GM12878 (cell line): ENCODE results near the gene GCK. TPM values are rescaled to one million over a fixed set of nuclear protein-coding genes. Genes with fewer than 3 reads are reported as not detected.

ENCODE experiments used
- ATAC-seq: fragments of 200-7000 bp; cut with Tn5 transposase; 3 replicates; pipeline ENCODE4 v1.9.1; 2020; ENCODE audit warnings: mild to moderate bottlenecking, moderate library complexity
- BruUV-seq: library from RNA; stranded (reverse); fragments of 400-500 nt; replicated peaks from 2 replicates; lab custom pipeline; 2021; lab: Mats Ljungman, UMichigan
- CTCF ChIA-PET: fragments of 300-600 bp; sonication (Branson Sonifier 250); formaldehyde crosslinking; extraction: SDS; loops from one replicate; lab custom pipeline; 2021; ENCODE audit warnings: inconsistent platforms; lab: Yijun Ruan, JAX
- POLR2A ChIA-PET: fragments of 350-600 bp; formaldehyde crosslinking; extraction: SDS; loops from one replicate; lab custom pipeline; 2021; ENCODE audit warnings: inconsistent platforms; lab: Charles Lee
- RAD21 ChIA-PET: fragments of 300-600 bp; sonication (Branson Sonifier 250); formaldehyde crosslinking; loops from one replicate; lab custom pipeline; 2023; ENCODE audit warnings: antibody characterized with exemption; ENCODE audit not compliant: unreplicated experiment; lab: Charles Lee
- SMC1A ChIA-PET: fragments of 300-600 bp; sonication (Branson Sonifier 250); formaldehyde crosslinking; loops from one replicate; lab custom pipeline; 2023; ENCODE audit not compliant: unreplicated experiment, uncharacterized antibody; lab: Charles Lee
- DNase-seq: peaks from one replicate; pipeline ENCODE4 v3.0.0-alpha.2; 2011; ENCODE audit warnings: low read depth, low spot score
- FAIRE-seq: peaks from 3 replicates; lab custom pipeline; 2011; peaks lifted over from hg19 to GRCh38; lab: Jason Lieb, UNC
- H2AFZ ChIP-seq: 2 replicates; pipeline ENCODE4 v1.6.0; 2011; ENCODE audit warnings: low read depth, low read length, control low read depth; ENCODE audit not compliant: control insufficient read depth
- H3K27ac ChIP-seq: 2 replicates; pipeline ENCODE4 v1.5.1; 2011; ENCODE audit warnings: control low read depth; ENCODE audit not compliant: control insufficient read depth, insufficient read depth
- H3K27me3 ChIP-seq, 2 experiments: replicated peaks in 1 of 2; 2 replicates each; pipeline versions ENCODE4 v1.6.0 to v1.6.1; 2011; ENCODE audit warnings: low read length in 1 of 2; ENCODE audit not compliant: control insufficient read depth in 2 of 2, insufficient read depth in 2 of 2
- H3K36me3 ChIP-seq, 2 experiments: 2 replicates each; pipeline ENCODE4 v1.5.1; 2011; ENCODE audit warnings: low read length in 1 of 2; ENCODE audit not compliant: control insufficient read depth in 2 of 2, insufficient read depth in 2 of 2
- H3K4me1 ChIP-seq: 2 replicates; pipeline ENCODE4 v1.6.1; 2011; ENCODE audit warnings: mild to moderate bottlenecking, low read length, moderate library complexity, mixed read lengths; ENCODE audit not compliant: control insufficient read depth, insufficient read depth
- H3K4me2 ChIP-seq: 2 replicates; pipeline ENCODE4 v1.6.0; 2011; ENCODE audit warnings: control low read depth; ENCODE audit not compliant: control insufficient read depth, insufficient read depth
- H3K4me3 ChIP-seq: fragments of 200-600 bp; sonication (generic); 2 replicates; pipeline ENCODE4 v1.5.1; 2016
- H3K79me2 ChIP-seq: 2 replicates; pipeline ENCODE4 v1.6.0; 2011; ENCODE audit warnings: low read length; ENCODE audit not compliant: control insufficient read depth, insufficient read depth
- H3K9ac ChIP-seq: 2 replicates; pipeline ENCODE4 v1.8.0; 2011; ENCODE audit warnings: low read length, control low read depth, mixed read lengths; ENCODE audit not compliant: control insufficient read depth, insufficient read depth
- H3K9me3 ChIP-seq: replicated peaks from 3 replicates; pipeline ENCODE4 v1.5.1; 2011; ENCODE audit warnings: mild to moderate bottlenecking, low read length; ENCODE audit not compliant: control insufficient read depth, insufficient read depth
- H4K20me1 ChIP-seq: 2 replicates; pipeline ENCODE4 v1.6.0; 2011; ENCODE audit not compliant: control insufficient read depth, insufficient read depth
- ASH2L ChIP-seq: fragments of 300-600, 200-600 bp; sonication (generic); IDR thresholded peaks from 2 replicates; pipeline ENCODE4 v1.6.1; 2017; ENCODE audit warnings: low read depth, mild to moderate bottlenecking, borderline replicate concordance
- BHLHE40 ChIP-seq, 2 experiments: fragments of 450-650 bp in 1 of 2; IDR thresholded peaks; 2 replicates each; pipeline ENCODE4 v1.6.1; 2011 to 2017; ENCODE audit warnings: low read depth in 2 of 2, borderline replicate concordance in 1 of 2, improper control_type of control experiment in 1 of 2, low read length in 1 of 2, mild to moderate bottlenecking in 1 of 2
- FOXM1 ChIP-seq: IDR thresholded peaks from 2 replicates; pipeline ENCODE4 v1.6.1; 2012; ENCODE audit warnings: low read depth, mild to moderate bottlenecking, inconsistent platforms, low read length, moderate library complexity
- JUND ChIP-seq: IDR thresholded peaks from 2 replicates; pipeline ENCODE4 v1.6.1; 2012; ENCODE audit warnings: low read depth, mild to moderate bottlenecking, low read length, improper control_type of control experiment, moderate library complexity
- KDM1A ChIP-seq: fragments of 200-600 bp; sonication (generic); IDR thresholded peaks from 2 replicates; pipeline ENCODE4 v1.6.1; 2016; ENCODE audit warnings: borderline replicate concordance
- NFYB ChIP-seq: IDR thresholded peaks from 2 replicates; pipeline ENCODE4 v1.6.1; 2011; ENCODE audit warnings: low read depth, mild to moderate bottlenecking, low read length, improper control_type of control experiment, moderate library complexity; ENCODE audit not compliant: insufficient read depth
- POLR2AphosphoS5 ChIP-seq: IDR thresholded peaks from 2 replicates; pipeline ENCODE4 v1.6.1; 2011; ENCODE audit warnings: mild to moderate bottlenecking, low read length, inconsistent platforms
- SIX5 ChIP-seq: IDR thresholded peaks from 2 replicates; pipeline ENCODE4 v1.6.1; 2011; ENCODE audit warnings: mild to moderate bottlenecking, low read depth, low read length, moderate library complexity; ENCODE audit not compliant: severe bottlenecking
- STAT3 ChIP-seq: IDR thresholded peaks from 2 replicates; pipeline ENCODE4 v1.6.1; 2011; ENCODE audit warnings: low read depth, low read length, improper control_type of control experiment
- SUZ12 ChIP-seq: fragments of 200-600 bp; sonication (generic); IDR thresholded peaks from one replicate; pipeline ENCODE4 v1.6.1; 2018; ENCODE audit warnings: antibody characterized with exemption, mild to moderate bottlenecking; ENCODE audit not compliant: unreplicated experiment
- TAF1 ChIP-seq: IDR thresholded peaks from 2 replicates; pipeline ENCODE4 v1.6.1; 2011; ENCODE audit warnings: mild to moderate bottlenecking, low read depth, low read length, borderline replicate concordance
- ZNF274 ChIP-seq: IDR thresholded peaks from one replicate; pipeline ENCODE4 v1.8.0; 2011; ENCODE audit not compliant: insufficient read length, insufficient read depth
- WGBS: methylation state at CpG from one replicate; pipeline ENCODE4 v1.1.6; 2016; ENCODE audit warnings: low lambda C conversion rate; ENCODE audit not compliant: insufficient replicate concordance, insufficient coverage; ENCODE audit errors: missing lambda C conversion rate; 5-methylcytosine and 5-hydroxymethylcytosine counted together
- in situ Hi-C: fragments of 300-500 bp; cut with MboI; formaldehyde crosslinking; loops from 9 replicates; pipeline ENCODE4 v1.14.3; 2018; ENCODE audit warnings: mixed read lengths
- intact Hi-C: fragments of 100-400 bp; cut with micrococcal nuclease; formaldehyde crosslinking; loops from one replicate; pipeline ENCODE4 v1.14.2; 2022; ENCODE audit not compliant: unreplicated experiment
- polyA plus RNA-seq, 11 experiments: library from polyadenylated mRNA; depleted of rRNA in 4 of 11; unstranded in 6 of 11; stranded (reverse) in 5 of 11; fragments of >200 nt; fragmentation: Nextera tagmentation in 4 of 11; fragmentation: Illumina TruSeq in 1 of 11; extraction: Ambion mirVana in 4 of 11; extraction: Trizol in 1 of 11; gene quantifications; 1 replicate in 1 of 11; 2 replicates in 10 of 11; pipeline versions ENCODE4 v1.2.1 to v1.2.3, GENCODE V29; 2011 to 2016; ENCODE audit warnings: inconsistent platforms in 2 of 11, missing spikeins in 2 of 11, low read depth in 1 of 11
- total RNA-seq, 4 experiments: library from RNA; depleted of rRNA in 3 of 4; stranded (reverse); fragments of >200 nt in 3 of 4; fragmentation: Illumina TruSeq in 1 of 4; extraction: Trizol in 1 of 4; gene quantifications; 2 replicates each; pipeline versions ENCODE4 v1.2.1 to v1.2.3, GENCODE V29; 2013 to 2021
- TF ChIP-seq, protein P1 (sequence below): fragments of 150-350 bp; IDR thresholded peaks from 2 replicates; pipeline ENCODE4 v1.6.1; 2014; ENCODE audit warnings: mild to moderate bottlenecking, low read depth, low read length
- TF ChIP-seq, protein P2 (sequence below): IDR thresholded peaks from 2 replicates; pipeline ENCODE4 v1.6.1; 2012; ENCODE audit warnings: low read depth, low read length, improper control_type of control experiment
- TF ChIP-seq, protein P3 (sequence below): fragments of 450-650 bp; IDR thresholded peaks from 2 replicates; pipeline ENCODE4 v1.6.1; 2017; ENCODE audit warnings: low read depth, mild to moderate bottlenecking, moderate library complexity
- TF ChIP-seq, protein P4 (sequence below): IDR thresholded peaks from 2 replicates; pipeline ENCODE4 v1.6.1; 2012; ENCODE audit warnings: low read depth, low read length, improper control_type of control experiment

Gene GCK
- total and polyA plus RNA-seq, 10 of the 15 experiments (the other 5 are each of a cell fraction or from before 2014, with no cell fraction given) = 0.06 to 0.16 TPM; not detected in 8

DNA sequence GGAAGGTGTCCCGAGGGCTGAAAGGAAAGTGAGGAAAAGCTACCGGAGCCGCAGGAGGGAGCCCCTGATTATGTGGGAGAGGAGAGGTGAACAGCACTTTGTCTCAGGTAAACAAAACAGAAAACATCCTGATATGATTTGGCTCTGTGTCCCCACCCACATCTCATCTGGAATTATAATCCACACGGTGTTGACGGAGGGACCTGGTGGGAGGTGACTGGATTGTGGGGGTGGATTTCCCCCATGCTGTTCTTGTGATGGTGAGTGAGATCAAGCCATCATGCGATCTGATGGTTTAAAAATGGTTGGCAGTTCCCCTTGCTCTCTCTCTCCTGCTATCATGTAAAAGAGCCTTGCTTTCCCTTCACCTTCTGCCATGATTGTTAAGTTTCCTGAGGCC is 68.8 kb downstream of the GCK start:
- H3K9me3 ChIP-seq = no peaks in the 10 kb centered on the region
- no peaks in the 10 kb centered on the region for H3K27me3 ChIP-seq
- no peak for FAIRE-seq
- H3K36me3 ChIP-seq = peaks cover 8 to 11% of the 10 kb centered on the region in 2 experiments; a peak in 3 of 4 replicates
- intact Hi-C loops = no loop called here
- no peak overlapping the region for H3K27ac ChIP-seq
- peaks cover 6% of the 10 kb centered on the region for H3K4me1 ChIP-seq
- no peak for ATAC-seq
- ChIA-PET CTCF (interaction anchor here (0.5 kb wide), 1 partner anchor 474 kb away, joined by 3 read pairs; no protein-coding TSS in a partner anchor), SMC1A (interaction anchor here (0.8 kb wide), 1 partner anchor 82 kb away, joined by 3 read pairs; no protein-coding TSS in a partner anchor), POLR2A (no interaction called here), RAD21 (no interaction called here)
- H4K20me1 ChIP-seq = no peaks in the 10 kb centered on the region
- in situ Hi-C loops = no loop called here
- H3K4me2 ChIP-seq = peak overlapping the region; percentile 30; the same call in 1 of the 2 replicates
- BruUV-seq = no TSS peak
- no peak for DNase-seq
- H3K9ac ChIP-seq = no peak overlapping the region
- H3K79me2 ChIP-seq = peaks cover 16% of the 10 kb centered on the region
- H2AFZ ChIP-seq = no peak overlapping the region
- H3K4me3 ChIP-seq = no peak overlapping the region
- 88% methylated on average over 6 of the region's 6 CpGs for WGBS
- TF ChIP-seq SUZ12 (no peak), FOXM1 (no peak), JUND (no peak), KDM1A (no peak), STAT3 (no peak), SIX5 (no peak), TAF1 (no peak), ASH2L (no peak), BHLHE40 (IDR thresholded peaks at IDR 0.05; ENCODE audit: borderline replicate concordance in 1 of 2, low read depth in 2 of 2, low read length in 1 of 2) (no peak), ZNF274 (no peak), NFYB (no peak), POLR2AphosphoS5 (no peak)
- TF ChIP-seq, protein P1, sequence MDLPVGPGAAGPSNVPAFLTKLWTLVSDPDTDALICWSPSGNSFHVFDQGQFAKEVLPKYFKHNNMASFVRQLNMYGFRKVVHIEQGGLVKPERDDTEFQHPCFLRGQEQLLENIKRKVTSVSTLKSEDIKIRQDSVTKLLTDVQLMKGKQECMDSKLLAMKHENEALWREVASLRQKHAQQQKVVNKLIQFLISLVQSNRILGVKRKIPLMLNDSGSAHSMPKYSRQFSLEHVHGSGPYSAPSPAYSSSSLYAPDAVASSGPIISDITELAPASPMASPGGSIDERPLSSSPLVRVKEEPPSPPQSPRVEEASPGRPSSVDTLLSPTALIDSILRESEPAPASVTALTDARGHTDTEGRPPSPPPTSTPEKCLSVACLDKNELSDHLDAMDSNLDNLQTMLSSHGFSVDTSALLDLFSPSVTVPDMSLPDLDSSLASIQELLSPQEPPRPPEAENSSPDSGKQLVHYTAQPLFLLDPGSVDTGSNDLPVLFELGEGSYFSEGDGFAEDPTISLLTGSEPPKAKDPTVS = no peak
- TF ChIP-seq, protein P2, sequence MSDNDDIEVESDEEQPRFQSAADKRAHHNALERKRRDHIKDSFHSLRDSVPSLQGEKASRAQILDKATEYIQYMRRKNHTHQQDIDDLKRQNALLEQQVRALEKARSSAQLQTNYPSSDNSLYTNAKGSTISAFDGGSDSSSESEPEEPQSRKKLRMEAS = no peak
- TF ChIP-seq, protein P3, sequence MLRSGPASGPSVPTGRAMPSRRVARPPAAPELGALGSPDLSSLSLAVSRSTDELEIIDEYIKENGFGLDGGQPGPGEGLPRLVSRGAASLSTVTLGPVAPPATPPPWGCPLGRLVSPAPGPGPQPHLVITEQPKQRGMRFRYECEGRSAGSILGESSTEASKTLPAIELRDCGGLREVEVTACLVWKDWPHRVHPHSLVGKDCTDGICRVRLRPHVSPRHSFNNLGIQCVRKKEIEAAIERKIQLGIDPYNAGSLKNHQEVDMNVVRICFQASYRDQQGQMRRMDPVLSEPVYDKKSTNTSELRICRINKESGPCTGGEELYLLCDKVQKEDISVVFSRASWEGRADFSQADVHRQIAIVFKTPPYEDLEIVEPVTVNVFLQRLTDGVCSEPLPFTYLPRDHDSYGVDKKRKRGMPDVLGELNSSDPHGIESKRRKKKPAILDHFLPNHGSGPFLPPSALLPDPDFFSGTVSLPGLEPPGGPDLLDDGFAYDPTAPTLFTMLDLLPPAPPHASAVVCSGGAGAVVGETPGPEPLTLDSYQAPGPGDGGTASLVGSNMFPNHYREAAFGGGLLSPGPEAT = no peak
- TF ChIP-seq, protein P4, sequence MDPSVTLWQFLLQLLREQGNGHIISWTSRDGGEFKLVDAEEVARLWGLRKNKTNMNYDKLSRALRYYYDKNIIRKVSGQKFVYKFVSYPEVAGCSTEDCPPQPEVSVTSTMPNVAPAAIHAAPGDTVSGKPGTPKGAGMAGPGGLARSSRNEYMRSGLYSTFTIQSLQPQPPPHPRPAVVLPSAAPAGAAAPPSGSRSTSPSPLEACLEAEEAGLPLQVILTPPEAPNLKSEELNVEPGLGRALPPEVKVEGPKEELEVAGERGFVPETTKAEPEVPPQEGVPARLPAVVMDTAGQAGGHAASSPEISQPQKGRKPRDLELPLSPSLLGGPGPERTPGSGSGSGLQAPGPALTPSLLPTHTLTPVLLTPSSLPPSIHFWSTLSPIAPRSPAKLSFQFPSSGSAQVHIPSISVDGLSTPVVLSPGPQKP = no peak
